Heart right ventricle (tissue), 16 donors: Measurements from ENCODE around the gene FERMT1. TPM values are rescaled to one million over a fixed set of nuclear protein-coding genes. Genes with fewer than 3 reads are reported as not detected.

Experiments
- ATAC-seq, 8 donors: fragments of 200-7000 bp; cut with Tn5 transposase; one replicate each; pipeline ENCODE4 v1.9.1; 2020; ENCODE audit warnings: mild to moderate bottlenecking in 8 of 8, moderate library complexity in 8 of 8, moderate number of reproducible peaks in 1 of 8
- DNase-seq, 2 donors: peaks; one replicate each; pipeline ENCODE4 v3.0.0-alpha.2; 2020
- H3K27ac ChIP-seq, 10 donors: fragments of 200-600 bp; sonication (generic) in 2 of 10; one replicate each; pipeline versions ENCODE4 v1.5.0 to v1.8.0; 2020 to 2022; ENCODE audit warnings: mild to moderate bottlenecking in 3 of 10
- H3K27me3 ChIP-seq, 7 donors: fragments of 200-600 bp; one replicate each; pipeline ENCODE4 v1.8.0; 2021 to 2022; ENCODE audit warnings: mild to moderate bottlenecking in 2 of 7
- H3K36me3 ChIP-seq, 9 donors: fragments of 200-600 bp; sonication (generic) in 1 of 9; one replicate each; pipeline versions ENCODE4 v1.5.0 to v1.8.0; 2020 to 2022; ENCODE audit warnings: mild to moderate bottlenecking in 2 of 9
- H3K4me1 ChIP-seq, 9 donors: fragments of 200-600 bp; sonication (generic) in 1 of 9; one replicate each; pipeline versions ENCODE4 v1.5.0 to v1.8.0; 2020 to 2022; ENCODE audit warnings: mild to moderate bottlenecking in 4 of 9
- H3K4me3 ChIP-seq, 10 donors: fragments of 200-600 bp; sonication (generic) in 2 of 10; one replicate each; pipeline versions ENCODE4 v1.5.0 to v1.8.0; 2020 to 2022; ENCODE audit warnings: mild to moderate bottlenecking in 7 of 10, moderate library complexity in 2 of 10
- H3K9me3 ChIP-seq, 11 donors: fragments of 200-600 bp in 10 of 11; sonication (generic) in 2 of 11; one replicate each; pipeline versions ENCODE4 v1.5.0 to v1.8.0; 2013 to 2022; ENCODE audit warnings: mild to moderate bottlenecking in 2 of 11, control low read depth in 1 of 11, moderate library complexity in 1 of 11
- CTCF ChIP-seq, 9 donors: fragments of 200-600 bp; sonication (generic) in 2 of 9; IDR thresholded peaks; one replicate each; pipeline versions ENCODE4 v1.5.0 to v1.8.0; 2021 to 2022; ENCODE audit warnings: antibody characterized with exemption in 9 of 9, mild to moderate bottlenecking in 5 of 9, moderate library complexity in 1 of 9
- WGBS, 2 donors: extraction: QIAGEN DNeasy Blood & Tissue Kit; methylation state at CpG; one replicate each; pipeline ENCODE4 v1.1.7; 2013; ENCODE audit warnings: inconsistent platforms in 1 of 2; 5-methylcytosine and 5-hydroxymethylcytosine counted together
- intact Hi-C, 10 donors: fragments of 100-400 bp; cut with DNase I; formaldehyde crosslinking; loops; one replicate each; pipeline versions ENCODE4 v1.11.1 to v1.14.2; 2022
- long read RNA-seq, 3 donors: library from polyadenylated mRNA; unstranded; transcript quantifications; one replicate each; pipeline ENCODE4 v2.0.0, GENCODE V29; 2020 to 2021
- polyA plus RNA-seq, 2 donors: library from polyadenylated mRNA; stranded (reverse); fragments of 200-250 nt; gene quantifications; one replicate each; pipeline ENCODE4 v1.2.3, GENCODE V29; 2013
- total RNA-seq, 10 donors: library from RNA; stranded (reverse); fragmentation: NEBNext Ultra II Directional in 3 of 10; extraction: Animal tissue kit (Norgen Biotek cat#: 25700) in 3 of 10; gene quantifications; one replicate each; pipeline versions ENCODE4 v1.2.1 to v1.2.4, GENCODE V29; 2021 to 2023
- donor health status: Arrhythmogenic right ventricular cardiomyopathy.
- donor health status: ischemic (EF 13 %, LVEDD 7.1; RV severe dilation, severe dysfunction).
- donor health status: healthy with polysubstance abuse.
- donor health status: DM: no; HTN: yes; CAD: no.
- donor health status: DM: no; HTN: no; CAD: no.
- donor health status: ischemic (EF 25% LVEDD 6.9; RV normal size, moderate dysfunction).
- donor health status: ischemic (EF 25% LVEDD 5.7; RV mildly dilated, moderate dysfunction).
- donor health status: healthy.
- donor health status: DM: yes; HTN: yes; CAD: no.
- donor health status: Ischemic cardiomyopathy.
- donor health status: ischemic (EF 35%, LVEDD 5.7; RV mildly dilated, moderate dysfunction).
- donor health status: nonischemic (EF 11% LVEDD 7.7; RV severe dilation, severe dysfunction).
- donor health status: DM: yes; HTN: yes; CAD: no.
- donor health status: PGD.
- donor health status: ischemic (EF 29% LVEDD 5.4; RV normal size, mild dysfunction).
- donor health status: nonischemic (EF 23%, LVEDD 6.1; RV moderate dilation, normal function).

The FERMT1 gene
- total RNA-seq (1 to 10 TPM in 7 of 10 donors, under 1 TPM in 3; 0.49 to 2.2 (median 1.3) TPM), polyA plus RNA-seq (under 1 TPM; 0.03 to 0.29 TPM)
- long read RNA-seq, donor 1, partial matches to known transcripts, result 2 of 2 reads
- long read RNA-seq, donor 1, other reads (novel, unspliced or antisense), result 0 of 2 reads
- long read RNA-seq, donor 2, result 0 reads
- long read RNA-seq, donor 3, result 0 reads

- peak; percentile 27 to 63 for DNase-seq
- 5% methylated on average over 53 to 55 of the region's 55 CpGs for WGBS, 2 donors
These were observed at the start of gene FERMT1 for GRCh38 chr20:6122873-6123648. TSS of gene FERMT1 (minus strand) at chr20:6123030. CDS start at chr20:6119554, 3,476 bp downstream.

GRCh38 chr20:6169251-6169650 is 46.4 kb upstream of the FERMT1 start:
- peaks cover 0 to 9% (median 0%) of the 10 kb centered on the region in 9 donors for H3K4me1 ChIP-seq
- ATAC-seq (no peak), DNase-seq (no peak)
- no peaks in the 10 kb centered on the region for H3K36me3 ChIP-seq
- H3K27me3 ChIP-seq, result no peaks in the 10 kb centered on the region
- TF ChIP-seq CTCF (IDR thresholded peaks at IDR 0.05), result no peak
- intact Hi-C loops, result no loop called here
- H3K4me3 ChIP-seq, result no peak overlapping the region
- H3K9me3 ChIP-seq, result peaks cover 0 to 15% (median 5%) of the 10 kb centered on the region in 11 donors
- H3K27ac ChIP-seq, result no peak overlapping the region

More at GRCh38 chr20:6122873-6123648, at the start of gene FERMT1:
- peak; percentile 78 to 95 (median 88) for ATAC-seq
- Histone ChIP-seq H3K9me3 (no peaks in the 10 kb centered on the region), H3K4me3 (peak within 1 kb of the TSS; percentile 38 to 63 (median 55)), H3K27me3 (peaks cover 0 to 46% (median 8%) of the 10 kb centered on the region in 7 donors), H3K36me3 (no peaks in the 10 kb centered on the region), H3K27ac (peak within 1 kb of the TSS in 7 of 10 donors; percentile 6 to 69 (median 48)), H3K4me1 (peaks cover 0 to 20% (median 14%) of the 10 kb centered on the region in 9 donors)
- intact Hi-C loops, result no loop called here
- peak in 3 of 9 donors; percentile 22 to 38 (median 28) for TF ChIP-seq CTCF (IDR thresholded peaks at IDR 0.05)

GRCh38 chr20:6168204-6168603 is 45.4 kb upstream of the FERMT1 start:
- intact Hi-C loops, result no loop called here
- peaks cover 0 to 11% (median 0%) of the 10 kb centered on the region in 9 donors for H3K4me1 ChIP-seq

GRCh38 chr20:6165346-6165745 is 42.5 kb upstream of the FERMT1 start:
- Histone ChIP-seq H3K36me3 (no peaks in the 10 kb centered on the region), H3K4me1 (peaks cover 0 to 21% (median 6%) of the 10 kb centered on the region in 9 donors), H3K4me3 (no peak overlapping the region), H3K27ac (no peak overlapping the region), H3K27me3 (no peaks in the 10 kb centered on the region), H3K9me3 (no peaks in the 10 kb centered on the region)
- no peak for ATAC-seq
- DNase-seq, result no peak
- intact Hi-C loops, result no loop called here
- TF ChIP-seq CTCF (IDR thresholded peaks at IDR 0.05), result no peak

More at GRCh38 chr20:6168204-6168603, 45.4 kb upstream of the FERMT1 start:
- H3K27ac ChIP-seq, result no peak overlapping the region
- DNase-seq, result no peak
- H3K9me3 ChIP-seq, result peaks cover 0 to 15% (median 5%) of the 10 kb centered on the region in 11 donors
- H3K4me3 ChIP-seq, result no peak overlapping the region
- H3K27me3 ChIP-seq, result no peaks in the 10 kb centered on the region
- no peaks in the 10 kb centered on the region for H3K36me3 ChIP-seq
- ATAC-seq, result no peak
- no peak for TF ChIP-seq CTCF (IDR thresholded peaks at IDR 0.05)
